Activated naive CD4-positive, alpha-beta T cell treated with anti-CD3 and anti-CD28 coated beads, Interleukin-2, amount 10 ng/mL, durations not matched to agents 7 days and 5 days (primary cell): Measurements from ENCODE around the gene SPATA31D1.
"Not testable (repeated sequence)": the region's sequence is repeated elsewhere in the genome, so short reads cannot be mapped to it uniquely, and the experiment has no call there.

Experiments
- CTCF ChIA-PET: fragments of 350-600 bp; sonication (Branson Sonifier 250); formaldehyde crosslinking; loops from one replicate; lab custom pipeline; 2021; ENCODE audit warnings: antibody characterized with exemption; lab: Charles Lee
- DNase-seq: peaks from one replicate; pipeline ENCODE4 v3.0.0-alpha.2; 2020
- H3K27ac Mint-ChIP-seq: one replicate; pipeline ENCODE4 v1.8.0; 2021; ENCODE audit warnings: mild to moderate bottlenecking, moderate library complexity, mixed read lengths
- H3K27me3 Mint-ChIP-seq: one replicate; pipeline ENCODE4 v1.8.0; 2021; ENCODE audit warnings: mild to moderate bottlenecking, mixed read lengths
- H3K36me3 Mint-ChIP-seq: one replicate; pipeline ENCODE4 v1.8.0; 2021; ENCODE audit warnings: mixed read lengths
- H3K4me1 Mint-ChIP-seq: one replicate; pipeline ENCODE4 v1.8.0; 2021; ENCODE audit warnings: mixed read lengths
- H3K4me3 Mint-ChIP-seq: one replicate; pipeline ENCODE4 v1.8.0; 2021; ENCODE audit warnings: mild to moderate bottlenecking, moderate library complexity, mixed read lengths
- H3K9me3 Mint-ChIP-seq: one replicate; pipeline ENCODE4 v1.8.0; 2021; ENCODE audit warnings: mixed read lengths

The SPATA31D1 gene

DNA sequence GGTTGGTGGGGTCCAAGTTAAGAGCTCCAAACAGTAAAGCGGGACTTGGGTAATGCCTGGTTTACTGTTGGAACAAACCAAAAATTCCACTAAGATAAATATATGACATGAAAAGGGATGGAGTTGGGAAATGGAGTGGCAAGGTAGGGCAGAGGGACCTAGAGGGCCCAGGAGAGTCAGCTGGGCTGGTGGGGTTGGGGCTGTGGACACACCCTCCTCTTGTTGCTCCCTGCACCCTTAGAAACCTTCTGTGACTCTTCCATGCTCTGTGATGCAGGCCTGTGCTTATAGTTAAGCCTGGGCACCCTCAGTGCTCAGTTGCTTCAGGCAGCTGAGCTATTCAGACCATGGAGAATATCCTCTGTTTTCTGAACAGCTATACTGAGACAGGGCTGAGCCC, at the start of gene SPATA31D1:
Gene SPATA31D1 (plus strand): TSS at position 301 of the 400 bp plus-strand sequence. CDS start 47 bp downstream, at position 348.
- H3K4me3 Mint-ChIP-seq, H3K36me3 Mint-ChIP-seq, DNase-seq, CTCF ChIA-PET, H3K27me3 Mint-ChIP-seq, H3K27ac Mint-ChIP-seq, H3K4me1 Mint-ChIP-seq: not testable (repeated sequence)
- peaks cover 14% of the 10 kb centered on the region for H3K9me3 Mint-ChIP-seq

DNA sequence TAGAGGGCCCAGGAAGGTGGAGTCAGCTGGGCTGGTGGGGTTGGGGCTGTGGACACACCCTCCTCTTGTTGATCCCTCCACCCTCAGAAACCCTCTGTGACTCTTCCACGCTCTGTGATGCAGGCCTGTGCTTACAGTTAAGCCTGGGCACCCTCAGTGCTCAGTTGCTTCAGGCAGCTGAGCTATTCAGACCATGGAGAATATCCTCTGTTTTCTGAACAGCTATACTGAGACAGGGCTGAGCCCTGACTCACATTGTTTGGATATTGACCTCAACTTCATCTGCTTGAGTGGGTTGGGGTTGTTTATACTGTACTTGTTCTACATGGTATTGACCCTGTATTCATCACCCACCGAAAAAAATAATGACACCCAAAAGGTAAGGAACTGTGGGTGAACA, 45.2 kb upstream of the SPATA31D1 start, which contains the start of gene SPATA31D3:
Gene SPATA31D3 (plus strand): TSS at position 108 of the 400 bp plus-strand sequence. CDS start 86 bp downstream, at position 194.
- DNase-seq, H3K27ac Mint-ChIP-seq, H3K36me3 Mint-ChIP-seq, H3K4me3 Mint-ChIP-seq, H3K9me3 Mint-ChIP-seq, CTCF ChIA-PET, H3K27me3 Mint-ChIP-seq, H3K4me1 Mint-ChIP-seq: not testable (repeated sequence)

DNA sequence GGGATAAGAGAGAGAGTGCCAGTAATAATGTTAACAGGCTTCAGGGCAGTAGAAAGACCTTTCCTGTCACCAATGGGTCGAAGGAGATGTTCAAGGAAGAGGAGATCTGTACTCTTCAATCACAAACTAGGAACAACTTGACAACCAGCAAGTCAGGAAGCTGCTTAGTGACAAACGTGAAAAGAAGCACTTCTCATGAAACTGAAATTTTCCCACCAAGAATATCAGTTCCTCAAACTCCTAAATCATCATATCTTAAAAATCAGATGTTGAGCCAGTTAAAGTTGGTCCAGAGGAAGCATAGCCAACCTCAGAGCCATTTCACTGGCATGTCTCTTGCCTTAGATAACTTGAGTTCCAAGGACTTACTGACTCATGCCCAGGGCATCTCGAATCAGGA, 39.9 kb upstream of the SPATA31D1 start:
- H3K4me3 Mint-ChIP-seq, CTCF ChIA-PET, H3K4me1 Mint-ChIP-seq, H3K27ac Mint-ChIP-seq, H3K27me3 Mint-ChIP-seq, H3K9me3 Mint-ChIP-seq, H3K36me3 Mint-ChIP-seq, DNase-seq: not testable (repeated sequence)

DNA sequence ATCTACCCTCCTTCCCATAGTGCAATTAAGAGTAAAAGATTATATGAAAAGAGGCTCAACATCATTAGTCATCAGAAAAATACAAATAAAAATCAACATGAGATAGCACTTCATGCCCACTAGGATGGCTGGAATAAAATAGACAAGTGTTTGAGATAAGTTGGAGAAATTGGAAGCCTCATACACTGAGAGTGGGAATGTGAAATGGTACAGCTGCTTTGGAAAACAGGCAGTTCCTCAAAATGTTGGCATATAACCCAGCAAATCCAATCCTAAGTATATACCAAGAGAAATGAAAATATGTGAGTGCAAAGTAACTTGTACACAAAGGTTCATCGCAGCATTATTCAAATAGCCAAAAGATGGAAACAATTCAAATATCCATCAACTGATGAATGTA, 35.5 kb upstream of the SPATA31D1 start:
- Mint-ChIP-seq H3K9me3 (peaks cover 23% of the 10 kb centered on the region), H3K27me3 (no peaks in the 10 kb centered on the region), H3K36me3 (peaks cover 4% of the 10 kb centered on the region), H3K27ac (no peak overlapping the region), H3K4me3 (no peak overlapping the region), H3K4me1 (no peaks in the 10 kb centered on the region)
- CTCF ChIA-PET = no interaction called here
- no peak for DNase-seq

DNA sequence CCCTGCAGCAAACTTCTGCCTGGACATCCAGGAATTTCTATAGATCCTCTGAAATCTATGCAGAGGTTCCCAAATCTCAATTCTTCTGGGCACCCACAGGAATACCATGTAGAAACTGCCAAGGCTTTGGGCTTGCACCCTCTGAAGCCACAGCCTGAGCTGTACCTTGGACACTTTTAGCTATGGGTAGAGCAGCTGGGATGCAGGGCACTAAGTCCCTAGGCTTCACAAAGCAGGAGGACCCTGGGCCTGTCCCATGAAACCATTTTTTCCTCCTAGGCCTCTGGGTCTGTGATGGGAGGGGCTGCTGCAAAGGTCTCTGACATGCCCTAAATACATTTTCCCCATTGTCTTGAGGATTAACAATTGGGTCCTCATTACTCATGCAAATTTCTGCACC, 32.9 kb upstream of the SPATA31D1 start:
- Mint-ChIP-seq H3K27me3 (no peaks in the 10 kb centered on the region), H3K9me3 (peaks cover 23% of the 10 kb centered on the region), H3K36me3 (peaks cover 4% of the 10 kb centered on the region), H3K4me1 (no peaks in the 10 kb centered on the region), H3K4me3 (no peak overlapping the region), H3K27ac (no peak overlapping the region)
- no peak for DNase-seq
- CTCF ChIA-PET = no interaction called here

DNA sequence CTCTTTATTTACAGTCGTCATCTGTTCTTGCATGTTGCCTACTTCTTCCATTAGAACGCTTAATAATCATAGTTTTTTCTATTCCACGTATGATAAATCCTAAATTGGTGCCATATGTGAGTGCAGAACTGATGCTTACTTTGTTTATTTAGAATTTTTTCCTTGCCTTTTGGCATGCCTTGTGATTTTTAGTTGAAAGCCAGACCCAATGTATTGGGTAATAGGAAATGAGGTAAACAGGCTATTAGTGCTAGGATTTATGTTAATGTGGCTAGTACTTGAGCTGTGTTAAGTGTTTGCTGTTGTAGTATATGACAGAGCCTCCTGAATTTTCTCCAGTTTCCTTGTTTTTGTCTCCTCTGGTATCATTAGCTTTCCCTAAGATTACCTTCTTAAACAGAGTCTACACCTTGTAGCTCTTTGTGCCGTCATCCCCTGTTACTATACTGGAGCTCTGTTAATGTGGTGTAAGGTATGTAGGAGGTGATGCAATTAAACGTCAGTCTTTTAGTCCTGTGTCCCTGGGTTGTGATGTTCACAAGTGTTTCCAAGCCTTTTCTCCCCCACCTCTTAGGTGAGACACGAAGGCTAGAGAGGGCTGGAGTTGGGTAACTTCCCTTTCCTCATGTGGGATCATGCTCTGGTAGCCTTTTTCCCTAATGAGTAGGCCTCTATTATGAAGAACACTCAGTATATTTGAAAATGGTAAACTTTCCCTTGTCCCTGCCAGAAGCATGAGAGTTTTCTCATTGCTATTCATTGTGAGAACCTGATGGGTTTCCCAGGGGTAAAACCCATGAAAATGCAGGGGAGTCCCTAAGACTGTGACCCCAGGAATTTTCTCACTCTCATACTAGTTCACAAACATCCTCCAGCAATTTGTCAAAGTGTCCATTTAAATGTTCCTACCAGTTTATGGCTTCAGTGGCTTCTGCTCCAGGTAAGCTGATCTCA, 24.1 kb upstream of the SPATA31D1 start:
- DNase-seq = no peak
- Mint-ChIP-seq H3K9me3 (peaks cover 6% of the 10 kb centered on the region), H3K27me3 (no peaks in the 10 kb centered on the region), H3K36me3 (no peaks in the 10 kb centered on the region), H3K27ac (no peak overlapping the region), H3K4me1 (no peaks in the 10 kb centered on the region), H3K4me3 (no peak overlapping the region)
- CTCF ChIA-PET = no interaction called here

DNA sequence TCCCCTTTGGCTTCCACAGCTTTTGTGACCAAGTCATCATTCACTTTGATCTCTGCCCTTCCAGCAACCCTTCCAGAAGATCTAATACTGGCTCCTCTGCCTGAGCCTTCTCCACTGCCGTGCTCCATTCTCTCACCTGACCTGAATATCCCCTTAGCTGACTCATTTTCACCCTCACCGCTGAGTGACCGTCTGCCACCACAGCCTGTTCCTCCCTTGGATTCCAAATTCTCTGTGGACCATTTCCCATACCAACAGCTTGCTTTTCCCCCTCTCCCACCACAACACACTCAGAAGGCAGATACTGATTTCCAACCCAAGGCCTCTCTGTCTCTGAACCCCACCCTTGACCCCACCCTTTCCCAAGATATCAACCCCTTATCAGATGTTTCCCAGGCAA, 20.5 kb upstream of the SPATA31D1 start:
- Mint-ChIP-seq H3K27ac (no peak overlapping the region), H3K27me3 (no peaks in the 10 kb centered on the region), H3K4me1 (no peaks in the 10 kb centered on the region), H3K36me3 (no peaks in the 10 kb centered on the region), H3K4me3 (no peak overlapping the region), H3K9me3 (peaks cover 10% of the 10 kb centered on the region)
- CTCF ChIA-PET = no interaction called here
- DNase-seq = no peak

DNA sequence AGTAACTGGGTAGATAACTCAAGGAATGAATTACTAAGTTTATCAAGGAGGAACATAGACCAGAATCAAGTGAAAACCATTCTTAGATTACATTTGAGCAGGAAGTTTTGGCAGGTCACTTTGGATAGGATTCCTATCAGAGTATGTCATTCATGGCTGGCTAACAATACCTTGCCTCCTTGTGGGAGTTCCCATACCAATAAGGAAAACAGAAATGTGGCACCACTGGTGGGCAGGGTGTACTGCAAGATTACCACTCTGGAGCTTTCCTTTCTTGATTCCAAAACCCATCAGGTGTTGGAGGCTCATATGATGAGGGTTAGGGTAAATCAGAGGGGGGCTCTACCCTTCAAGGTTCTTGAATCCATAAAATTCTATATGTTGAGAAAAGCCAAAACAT, 18.6 kb upstream of the SPATA31D1 start:
- H3K4me1 Mint-ChIP-seq = no peaks in the 10 kb centered on the region
- CTCF ChIA-PET = no interaction called here
- no peaks in the 10 kb centered on the region for H3K36me3 Mint-ChIP-seq
- no peak for DNase-seq
- no peaks in the 10 kb centered on the region for H3K27me3 Mint-ChIP-seq
- H3K27ac Mint-ChIP-seq = no peak overlapping the region
- peaks cover 10% of the 10 kb centered on the region for H3K9me3 Mint-ChIP-seq
- no peak overlapping the region for H3K4me3 Mint-ChIP-seq

DNA sequence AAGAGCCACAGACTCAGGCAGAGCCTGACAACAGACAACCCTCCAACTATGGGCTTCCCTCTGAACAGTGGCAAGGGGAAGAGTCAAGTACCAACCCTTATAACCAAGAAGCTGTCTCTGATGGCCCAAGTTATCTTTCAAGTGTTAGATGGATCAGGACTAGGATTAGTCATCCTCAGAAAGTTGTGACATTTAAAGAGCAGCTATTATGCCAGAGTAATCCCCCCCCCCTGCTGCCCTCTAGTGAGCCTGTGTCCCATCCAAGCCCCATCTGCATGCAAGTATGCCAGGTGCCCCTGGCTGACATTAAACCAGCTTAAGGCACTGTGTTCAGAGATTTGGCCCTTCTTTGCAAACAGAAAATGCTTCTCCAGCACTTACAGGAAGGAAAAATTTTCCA, 16.8 kb upstream of the SPATA31D1 start:
- DNase-seq = no peak
- no peak overlapping the region for H3K27ac Mint-ChIP-seq
- no peak overlapping the region for H3K4me3 Mint-ChIP-seq
- no peaks in the 10 kb centered on the region for H3K36me3 Mint-ChIP-seq
- H3K27me3 Mint-ChIP-seq = no peaks in the 10 kb centered on the region
- H3K4me1 Mint-ChIP-seq = no peaks in the 10 kb centered on the region
- CTCF ChIA-PET = no interaction called here
- peaks cover 14% of the 10 kb centered on the region for H3K9me3 Mint-ChIP-seq

DNA sequence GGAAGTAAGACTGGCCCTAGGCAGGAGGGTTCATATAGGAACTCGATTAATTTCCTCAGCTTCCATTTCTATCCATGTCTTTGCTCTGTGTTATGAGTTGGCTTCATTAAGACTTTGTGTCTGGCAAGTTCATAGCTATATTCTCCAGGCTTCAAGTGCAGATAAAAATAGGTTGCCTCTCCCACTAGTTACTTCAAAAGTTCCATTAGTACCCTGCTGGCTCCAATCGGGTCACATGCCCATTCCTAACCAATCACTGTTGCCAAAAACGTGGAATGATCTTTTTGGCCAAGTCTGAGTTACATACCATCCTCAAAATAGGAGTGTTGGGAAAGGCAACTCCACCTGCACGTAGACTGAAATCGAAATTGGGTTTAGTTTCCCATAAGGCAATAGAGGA, 13.8 kb upstream of the SPATA31D1 start:
- no peaks in the 10 kb centered on the region for H3K36me3 Mint-ChIP-seq
- no peak overlapping the region for H3K4me3 Mint-ChIP-seq
- H3K9me3 Mint-ChIP-seq = peaks cover 9% of the 10 kb centered on the region
- H3K4me1 Mint-ChIP-seq = no peaks in the 10 kb centered on the region
- no peak overlapping the region for H3K27ac Mint-ChIP-seq
- CTCF ChIA-PET = no interaction called here
- no peak for DNase-seq
- no peaks in the 10 kb centered on the region for H3K27me3 Mint-ChIP-seq

DNA sequence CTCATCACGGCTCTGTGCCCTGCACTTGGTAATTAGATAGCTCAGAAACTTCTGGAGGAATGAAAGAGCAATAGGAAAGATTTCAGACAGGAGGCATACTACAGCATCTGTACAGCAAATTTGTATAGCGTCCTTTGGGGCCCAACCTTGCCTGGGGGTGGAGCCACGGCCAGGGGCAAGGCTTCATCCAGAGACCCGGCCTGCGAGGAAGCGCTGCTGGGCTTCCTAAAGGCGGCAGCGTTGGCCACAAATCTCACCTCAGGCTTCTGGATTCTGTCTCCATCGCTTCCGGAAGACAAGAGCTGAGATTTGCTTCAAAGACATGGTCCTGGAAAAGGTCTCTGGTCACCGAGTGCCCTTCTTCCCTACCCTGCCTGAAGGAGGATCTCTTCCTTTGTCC, 12.2 kb upstream of the SPATA31D1 start:
- H3K4me3 Mint-ChIP-seq = no peak overlapping the region
- no peaks in the 10 kb centered on the region for H3K27me3 Mint-ChIP-seq
- no peaks in the 10 kb centered on the region for H3K36me3 Mint-ChIP-seq
- CTCF ChIA-PET = no interaction called here
- H3K27ac Mint-ChIP-seq = no peak overlapping the region
- H3K4me1 Mint-ChIP-seq = no peaks in the 10 kb centered on the region
- no peak for DNase-seq
- peaks cover 5% of the 10 kb centered on the region for H3K9me3 Mint-ChIP-seq

DNA sequence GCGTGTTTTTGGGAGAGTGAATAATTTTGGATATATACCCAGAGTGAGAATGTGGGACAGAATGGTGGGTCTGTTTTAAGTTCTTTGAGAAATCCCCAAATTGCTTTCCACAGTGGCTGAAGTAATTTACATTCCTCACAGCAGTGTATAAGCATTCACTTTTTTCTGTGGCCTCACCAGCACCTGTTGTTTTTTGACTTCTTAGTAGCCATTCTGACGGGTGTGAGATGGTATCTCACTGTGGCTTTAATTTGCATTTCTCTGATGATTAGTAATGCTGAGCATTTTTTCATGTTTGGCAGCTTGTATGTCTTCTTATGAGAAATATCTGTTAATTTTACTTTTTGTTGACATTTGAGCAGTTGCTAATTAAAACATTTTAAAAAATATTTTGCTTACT, 9.4 kb upstream of the SPATA31D1 start:
- CTCF ChIA-PET = no interaction called here
- H3K36me3 Mint-ChIP-seq = no peaks in the 10 kb centered on the region
- no peak overlapping the region for H3K27ac Mint-ChIP-seq
- no peak overlapping the region for H3K4me3 Mint-ChIP-seq
- H3K4me1 Mint-ChIP-seq = no peaks in the 10 kb centered on the region
- H3K9me3 Mint-ChIP-seq = peaks cover 5% of the 10 kb centered on the region
- H3K27me3 Mint-ChIP-seq = no peaks in the 10 kb centered on the region
- no peak for DNase-seq

DNA sequence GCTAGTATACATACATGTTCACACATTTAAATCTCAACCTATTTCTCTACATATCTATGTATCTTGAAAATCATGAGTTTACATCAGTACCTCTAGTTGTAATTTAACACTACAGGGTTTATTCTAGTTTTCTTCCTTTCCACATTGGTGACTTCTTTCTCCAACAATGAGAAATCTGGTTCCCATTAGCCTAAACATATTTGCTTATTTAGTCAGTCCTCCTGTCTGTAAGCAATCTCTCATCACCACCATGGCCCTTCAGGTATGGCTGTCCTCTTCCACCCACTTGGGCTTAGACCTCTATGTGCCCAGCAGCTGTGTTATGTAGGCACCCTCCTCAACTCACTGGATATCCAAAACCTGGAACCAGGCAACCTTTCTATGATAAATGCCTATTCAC, 8.0 kb upstream of the SPATA31D1 start:
- H3K36me3 Mint-ChIP-seq = no peaks in the 10 kb centered on the region
- H3K4me1 Mint-ChIP-seq = no peaks in the 10 kb centered on the region
- H3K4me3 Mint-ChIP-seq = no peak overlapping the region
- no peak for DNase-seq
- H3K27me3 Mint-ChIP-seq = no peaks in the 10 kb centered on the region
- H3K9me3 Mint-ChIP-seq = peaks cover 5% of the 10 kb centered on the region
- no peak overlapping the region for H3K27ac Mint-ChIP-seq
- CTCF ChIA-PET = no interaction called here

DNA sequence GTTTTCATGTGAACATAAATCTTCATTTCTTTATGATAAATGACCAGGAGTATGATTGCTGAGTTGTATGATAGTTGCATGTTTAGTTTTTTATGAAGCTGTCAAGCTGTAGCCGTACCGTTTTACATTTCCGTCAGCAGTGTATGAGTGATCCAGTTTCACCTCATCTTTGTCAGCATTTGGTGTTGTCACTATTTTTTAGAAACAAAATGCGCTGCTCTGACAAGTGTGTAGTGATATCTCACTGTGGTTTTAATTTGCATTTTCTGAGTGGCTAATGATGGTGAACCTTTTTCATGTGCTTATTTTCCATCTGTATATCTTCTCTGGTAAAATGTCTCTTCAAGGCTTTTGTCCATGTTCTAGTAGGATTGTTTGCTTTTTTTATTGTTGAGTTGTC, 6.7 kb upstream of the SPATA31D1 start:
- H3K27me3 Mint-ChIP-seq = no peaks in the 10 kb centered on the region
- H3K4me3 Mint-ChIP-seq = no peak overlapping the region
- CTCF ChIA-PET = no interaction called here
- H3K27ac Mint-ChIP-seq = no peak overlapping the region
- H3K36me3 Mint-ChIP-seq = no peaks in the 10 kb centered on the region
- H3K4me1 Mint-ChIP-seq = no peaks in the 10 kb centered on the region
- DNase-seq = no peak
- peaks cover 1% of the 10 kb centered on the region for H3K9me3 Mint-ChIP-seq

DNA sequence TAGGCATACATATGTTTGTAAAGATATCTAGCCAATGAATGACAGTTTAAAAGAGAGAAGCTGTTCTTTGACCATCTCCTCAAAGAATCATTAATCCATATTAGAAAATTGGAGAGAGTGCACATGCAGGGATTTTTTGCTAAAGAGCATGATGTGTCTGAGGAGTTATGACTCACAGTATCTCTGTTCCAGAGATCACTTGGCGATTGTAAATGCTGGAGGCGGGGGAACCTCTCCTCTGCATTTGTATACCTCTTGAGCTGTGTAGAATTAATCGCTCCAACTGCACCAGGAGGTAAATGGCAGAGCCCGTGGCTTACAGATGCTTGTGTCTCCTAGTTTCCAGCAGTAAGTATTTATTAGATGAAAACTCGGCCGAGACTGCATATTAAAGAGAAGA, 3.6 kb upstream of the SPATA31D1 start:
- no peaks in the 10 kb centered on the region for H3K36me3 Mint-ChIP-seq
- no peaks in the 10 kb centered on the region for H3K9me3 Mint-ChIP-seq
- no peak overlapping the region for H3K4me3 Mint-ChIP-seq
- CTCF ChIA-PET = no interaction called here
- no peak for DNase-seq
- H3K4me1 Mint-ChIP-seq = no peaks in the 10 kb centered on the region
- H3K27me3 Mint-ChIP-seq = no peaks in the 10 kb centered on the region
- no peak overlapping the region for H3K27ac Mint-ChIP-seq
